ENCODE results near the gene PDE4C.

DNA sequence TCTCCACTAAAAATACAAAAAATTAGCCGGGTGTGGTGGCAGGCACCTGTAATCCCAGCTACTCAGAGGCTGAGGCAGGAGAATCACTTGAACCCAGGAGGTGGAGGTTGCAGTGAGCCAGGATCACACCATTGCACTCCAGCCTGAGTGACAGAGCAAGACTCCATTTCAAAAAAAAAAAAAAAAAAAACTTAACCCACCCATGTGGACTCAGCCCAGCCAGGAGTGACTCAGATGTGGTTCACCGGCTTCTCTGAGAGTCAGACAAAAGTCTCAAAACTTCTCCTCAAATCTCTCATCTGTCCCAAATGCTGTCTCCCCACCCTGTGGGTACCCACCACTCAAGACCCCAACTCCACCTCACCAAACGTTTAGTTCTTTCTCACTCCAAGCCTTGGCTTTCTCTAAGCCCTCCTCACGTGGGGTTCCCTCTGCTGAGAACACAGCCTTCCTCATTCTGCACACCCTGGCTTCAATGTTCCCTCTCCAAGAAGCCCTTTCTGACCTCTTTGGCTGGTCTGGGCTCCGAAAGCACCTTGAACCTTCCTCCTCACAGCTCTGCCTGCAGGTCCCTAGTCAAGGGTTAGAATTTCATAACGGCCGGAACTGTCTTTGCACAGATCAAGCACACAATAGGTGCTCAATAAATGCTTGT is 11.3 kb downstream of the PDE4C start:
- TF ChIP-seq, protein P1, sequence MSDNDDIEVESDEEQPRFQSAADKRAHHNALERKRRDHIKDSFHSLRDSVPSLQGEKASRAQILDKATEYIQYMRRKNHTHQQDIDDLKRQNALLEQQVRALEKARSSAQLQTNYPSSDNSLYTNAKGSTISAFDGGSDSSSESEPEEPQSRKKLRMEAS (IDR thresholded peaks at IDR 0.05): no peak
- TF ChIP-seq EP300 (IDR thresholded peaks at IDR 0.05; ENCODE audit: borderline replicate concordance): no peak
- TF ChIP-seq, protein P2, sequence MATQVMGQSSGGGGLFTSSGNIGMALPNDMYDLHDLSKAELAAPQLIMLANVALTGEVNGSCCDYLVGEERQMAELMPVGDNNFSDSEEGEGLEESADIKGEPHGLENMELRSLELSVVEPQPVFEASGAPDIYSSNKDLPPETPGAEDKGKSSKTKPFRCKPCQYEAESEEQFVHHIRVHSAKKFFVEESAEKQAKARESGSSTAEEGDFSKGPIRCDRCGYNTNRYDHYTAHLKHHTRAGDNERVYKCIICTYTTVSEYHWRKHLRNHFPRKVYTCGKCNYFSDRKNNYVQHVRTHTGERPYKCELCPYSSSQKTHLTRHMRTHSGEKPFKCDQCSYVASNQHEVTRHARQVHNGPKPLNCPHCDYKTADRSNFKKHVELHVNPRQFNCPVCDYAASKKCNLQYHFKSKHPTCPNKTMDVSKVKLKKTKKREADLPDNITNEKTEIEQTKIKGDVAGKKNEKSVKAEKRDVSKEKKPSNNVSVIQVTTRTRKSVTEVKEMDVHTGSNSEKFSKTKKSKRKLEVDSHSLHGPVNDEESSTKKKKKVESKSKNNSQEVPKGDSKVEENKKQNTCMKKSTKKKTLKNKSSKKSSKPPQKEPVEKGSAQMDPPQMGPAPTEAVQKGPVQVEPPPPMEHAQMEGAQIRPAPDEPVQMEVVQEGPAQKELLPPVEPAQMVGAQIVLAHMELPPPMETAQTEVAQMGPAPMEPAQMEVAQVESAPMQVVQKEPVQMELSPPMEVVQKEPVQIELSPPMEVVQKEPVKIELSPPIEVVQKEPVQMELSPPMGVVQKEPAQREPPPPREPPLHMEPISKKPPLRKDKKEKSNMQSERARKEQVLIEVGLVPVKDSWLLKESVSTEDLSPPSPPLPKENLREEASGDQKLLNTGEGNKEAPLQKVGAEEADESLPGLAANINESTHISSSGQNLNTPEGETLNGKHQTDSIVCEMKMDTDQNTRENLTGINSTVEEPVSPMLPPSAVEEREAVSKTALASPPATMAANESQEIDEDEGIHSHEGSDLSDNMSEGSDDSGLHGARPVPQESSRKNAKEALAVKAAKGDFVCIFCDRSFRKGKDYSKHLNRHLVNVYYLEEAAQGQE (IDR thresholded peaks at IDR 0.05; ENCODE audit: low read depth): no peak

Data from Ishikawa (cell line).